GM15510 (cell line): Measurements from ENCODE around the gene ANKRD44.

ENCODE experiments used
- POLR2A ChIP-seq: IDR thresholded peaks from 3 replicates; pipeline ENCODE4 v1.6.1; 2011; ENCODE audit warnings: borderline replicate concordance; ENCODE audit not compliant: insufficient read length; ENCODE audit errors: extremely low read depth

ANKRD44 gene

GRCh38 chr2:197121756-197122385 is 188.7 kb downstream of the ANKRD44 start:
- TF ChIP-seq POLR2A: no peak

GRCh38 chr2:197121255-197121654 is 189.3 kb downstream of the ANKRD44 start:
- no peak for TF ChIP-seq POLR2A

- no peak for TF ChIP-seq POLR2A
These were observed 194.2 kb downstream of the ANKRD44 start for GRCh38 chr2:197116306-197116879.

GRCh38 chr2:197115325-197115724 is 195.3 kb downstream of the ANKRD44 start:
- no peak for TF ChIP-seq POLR2A

- TF ChIP-seq POLR2A: no peak
These were observed 197.3 kb downstream of the ANKRD44 start for GRCh38 chr2:197113275-197113711.

GRCh38 chr2:197109326-197109725 is 201.3 kb downstream of the ANKRD44 start:
- TF ChIP-seq POLR2A: no peak

GRCh38 chr2:197108758-197109157 is 201.8 kb downstream of the ANKRD44 start:
- TF ChIP-seq POLR2A: no peak

GRCh38 chr2:197107291-197108269 is 203.0 kb downstream of the ANKRD44 start:
- no peak for TF ChIP-seq POLR2A

- no peak for TF ChIP-seq POLR2A
These were observed 207.2 kb downstream of the ANKRD44 start for GRCh38 chr2:197103363-197103762.

- no peak for TF ChIP-seq POLR2A
These were observed 208.3 kb downstream of the ANKRD44 start for GRCh38 chr2:197102231-197102630.

GRCh38 chr2:197101519-197101918 is 209.1 kb downstream of the ANKRD44 start:
- no peak for TF ChIP-seq POLR2A

GRCh38 chr2:197097578-197098366 is 212.8 kb downstream of the ANKRD44 start:
- no peak for TF ChIP-seq POLR2A

GRCh38 chr2:197096649-197097048 is 213.9 kb downstream of the ANKRD44 start:
- no peak for TF ChIP-seq POLR2A

GRCh38 chr2:197092431-197092830 is 218.1 kb downstream of the ANKRD44 start:
- no peak for TF ChIP-seq POLR2A

GRCh38 chr2:197090742-197091367 is 219.7 kb downstream of the ANKRD44 start:
- no peak for TF ChIP-seq POLR2A

GRCh38 chr2:197089655-197090054 is 220.9 kb downstream of the ANKRD44 start:
- no peak for TF ChIP-seq POLR2A
